CD14-positive monocyte (primary cell): ENCODE measurements around the gene CRMP1. TPM values are rescaled to one million over a fixed set of nuclear protein-coding genes. Genes with fewer than 3 reads are reported as not detected.

ENCODE experiments used
- DNase-seq, 3 donors: peaks; one replicate each; pipeline ENCODE4 v3.0.0-alpha.2; 2011 to 2022
- H2AFZ ChIP-seq: 2 replicates; pipeline ENCODE4 v1.6.0; 2012; ENCODE audit warnings: mild to moderate bottlenecking, low read depth, low read length, inconsistent platforms; ENCODE audit not compliant: insufficient read depth, poor library complexity, severe bottlenecking
- H3K27ac ChIP-seq, 2 donors: 1 replicate in 1 of 2; 2 replicates in 1 of 2; pipeline ENCODE4 v1.5.1; 2012 to 2013; ENCODE audit warnings: low read length in 2 of 2, control low read depth in 1 of 2, inconsistent platforms in 1 of 2, low read depth in 1 of 2, mild to moderate bottlenecking in 1 of 2
- H3K27me3 ChIP-seq, 2 donors: one replicate each; pipeline versions ENCODE4 v1.6.0 to v1.6.1; 2011 to 2013; ENCODE audit warnings: low read length in 2 of 2; ENCODE audit not compliant: control insufficient read depth in 2 of 2, insufficient read depth in 2 of 2
- H3K36me3 ChIP-seq, 2 donors: replicated peaks in 1 of 2; 1 replicate in 1 of 2; 2 replicates in 1 of 2; pipeline versions ENCODE4 v1.5.1 to v1.6.1; 2012 to 2013; ENCODE audit warnings: low read length in 2 of 2, control low read depth in 1 of 2, inconsistent platforms in 1 of 2, mild to moderate bottlenecking in 1 of 2; ENCODE audit not compliant: insufficient read depth in 2 of 2, control insufficient read depth in 1 of 2
- H3K4me1 ChIP-seq, 2 donors: 1 replicate in 1 of 2; 2 replicates in 1 of 2; pipeline versions ENCODE4 v1.5.1 to v1.6.1; 2012 to 2013; ENCODE audit warnings: low read length in 2 of 2, control low read depth in 1 of 2, inconsistent platforms in 1 of 2, mild to moderate bottlenecking in 1 of 2, moderate library complexity in 1 of 2; ENCODE audit not compliant: insufficient read depth in 2 of 2, control insufficient read depth in 1 of 2
- H3K4me2 ChIP-seq: replicated peaks from 2 replicates; pipeline ENCODE3; 2012; ENCODE audit warnings: low read length, moderate library complexity, mild to moderate bottlenecking; ENCODE audit not compliant: poor library complexity, severe bottlenecking; ENCODE audit errors: extremely low read depth
- H3K4me3 ChIP-seq, 3 experiments: fragments of 200-600 bp in 1 of 3; sonication (generic) in 1 of 3; replicated peaks in 1 of 3; 1 replicate in 2 of 3; 2 replicates in 1 of 3; pipeline ENCODE4 v1.5.1; 2011 to 2013; ENCODE audit warnings: low read length in 3 of 3, mild to moderate bottlenecking in 3 of 3, control low read depth in 2 of 3, low read depth in 2 of 3, inconsistent platforms in 1 of 3, moderate library complexity in 1 of 3
- H3K79me2 ChIP-seq: 2 replicates; pipeline ENCODE4 v1.6.0; 2012; ENCODE audit warnings: mild to moderate bottlenecking, control low read depth, inconsistent platforms, low read length, moderate library complexity; ENCODE audit not compliant: insufficient read depth
- H3K9ac ChIP-seq: 2 replicates; pipeline ENCODE4 v1.6.0; 2017; ENCODE audit warnings: low read length, mild to moderate bottlenecking; ENCODE audit not compliant: insufficient read depth, poor library complexity, severe bottlenecking
- H3K9me3 ChIP-seq, 2 donors: replicated peaks in 1 of 2; 1 replicate in 1 of 2; 2 replicates in 1 of 2; pipeline versions ENCODE4 v1.5.1 to v1.6.1; 2012 to 2013; ENCODE audit warnings: low read length in 2 of 2, control low read depth in 1 of 2; ENCODE audit not compliant: control insufficient read depth in 1 of 2, insufficient read depth in 1 of 2
- H4K20me1 ChIP-seq: 2 replicates; pipeline ENCODE4 v1.6.0; 2012; ENCODE audit warnings: mild to moderate bottlenecking, low read length, control low read depth, moderate library complexity; ENCODE audit not compliant: insufficient read depth
- H3K27ac Mint-ChIP-seq, 7 donors: one replicate each; pipeline ENCODE4 v1.8.0; 2020; ENCODE audit warnings: mild to moderate bottlenecking in 7 of 7, mixed read lengths in 7 of 7, moderate library complexity in 6 of 7, inconsistent platforms in 2 of 7
- H3K27me3 Mint-ChIP-seq, 3 donors: one replicate each; pipeline ENCODE4 v1.8.0; 2021 to 2022; ENCODE audit warnings: low read depth in 3 of 3, mild to moderate bottlenecking in 3 of 3, mixed read lengths in 3 of 3, moderate library complexity in 3 of 3, inconsistent platforms in 1 of 3
- H3K36me3 Mint-ChIP-seq, 2 donors: one replicate each; pipeline ENCODE4 v1.8.0; 2020; ENCODE audit warnings: mixed read lengths in 2 of 2, inconsistent platforms in 1 of 2, mild to moderate bottlenecking in 1 of 2
- H3K4me1 Mint-ChIP-seq: one replicate; pipeline ENCODE4 v1.8.0; 2020; ENCODE audit warnings: mild to moderate bottlenecking, mixed read lengths
- H3K4me3 Mint-ChIP-seq, 2 donors: one replicate each; pipeline ENCODE4 v1.8.0; 2020; ENCODE audit warnings: mild to moderate bottlenecking in 2 of 2, mixed read lengths in 2 of 2, moderate library complexity in 1 of 2
- H3K9me3 Mint-ChIP-seq, 7 donors: one replicate each; pipeline ENCODE4 v1.8.0; 2020 to 2022; ENCODE audit warnings: mixed read lengths in 7 of 7, mild to moderate bottlenecking in 6 of 7, moderate library complexity in 6 of 7, inconsistent platforms in 2 of 7
- WGBS: methylation state at CpG from one replicate; pipeline ENCODE4 v1.1.5; 2013; ENCODE audit warnings: missing lambda C conversion rate; ENCODE audit not compliant: insufficient coverage; 5-methylcytosine and 5-hydroxymethylcytosine counted together
- intact Hi-C, 2 donors: fragments of 100-400 bp; cut with micrococcal nuclease; formaldehyde crosslinking; loops; one replicate each; pipeline versions ENCODE4 v1.15.0 to v1.15.1; 2023
- polyA plus RNA-seq, 3 donors: library from polyadenylated mRNA; depleted of rRNA in 1 of 3; unstranded in 2 of 3; stranded (reverse) in 1 of 3; fragments of 300-500 nt in 2 of 3; fragments of >200 nt in 1 of 3; fragmentation: Illumina TruSeq in 2 of 3; gene quantifications; 1 replicate in 2 of 3; 2 replicates in 1 of 3; pipeline ENCODE4 v1.2.3, GENCODE V29; 2012 to 2021
- TF ChIP-seq, protein P1 (sequence below): fragments of 200-600 bp; IDR thresholded peaks from one replicate; pipeline ENCODE4 v1.8.0; 2022; ENCODE audit warnings: antibody characterized with exemption, mild to moderate bottlenecking

CRMP1 gene
- polyA plus RNA-seq, 3 donors = not detected

DNA sequence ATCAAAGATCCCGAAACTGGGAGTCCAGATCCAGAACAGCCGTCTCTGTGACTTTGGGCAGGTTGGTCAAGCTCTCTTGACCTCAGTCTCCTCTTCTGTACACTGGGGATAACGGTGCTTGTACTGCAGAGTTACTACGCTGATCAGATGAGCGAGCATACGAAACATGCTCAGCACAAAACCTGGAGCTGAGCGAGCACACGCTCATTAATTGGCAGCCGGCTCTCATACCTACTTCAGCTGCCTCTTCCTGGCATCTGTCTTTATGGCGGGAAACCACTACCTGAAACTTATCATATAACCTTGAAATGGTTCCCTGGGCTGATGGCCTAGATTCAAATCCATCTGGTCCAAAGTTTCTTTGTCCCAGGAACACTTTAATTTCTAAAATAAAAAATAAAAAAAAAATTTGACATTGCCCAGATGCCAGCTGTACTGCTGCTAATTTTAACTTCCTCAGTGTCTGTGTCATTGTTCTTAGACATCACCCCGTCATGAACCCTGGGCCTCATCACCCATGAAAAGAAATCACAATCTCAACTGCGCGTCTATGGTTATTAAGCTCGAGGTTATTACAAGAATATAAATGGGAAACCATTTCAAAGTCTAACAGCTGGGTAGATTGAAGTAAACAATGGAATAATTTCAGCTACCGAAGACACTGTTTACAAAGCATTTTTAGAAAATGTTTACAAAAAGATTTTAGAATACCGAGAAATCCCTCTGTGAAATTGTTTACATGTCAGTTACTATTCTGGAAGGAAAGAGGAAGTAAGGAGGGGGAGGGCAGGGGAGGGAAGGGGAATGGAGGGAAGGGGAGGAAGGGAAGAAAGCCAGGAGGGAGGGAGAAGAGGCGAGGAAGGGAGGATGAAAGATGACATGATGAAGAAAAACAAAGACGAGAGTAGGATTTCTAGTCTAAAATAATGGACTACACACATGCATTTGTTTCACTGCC is 49.0 kb downstream of the CRMP1 start:
- Mint-ChIP-seq H3K27ac (peak overlapping the region in 1 of 7 donors; percentile 22), H3K4me1 (peaks cover 2% of the 10 kb centered on the region), H3K36me3 (no peaks in the 10 kb centered on the region), H3K27me3 (peaks cover 5 to 6% (median 6%) of the 10 kb centered on the region in 3 donors), H3K4me3 (no peak overlapping the region), H3K9me3 (peaks cover 0 to 3% (median 0%) of the 10 kb centered on the region in 7 donors)
- Histone ChIP-seq H3K9ac (no peak overlapping the region), H2AFZ (no peak overlapping the region), H3K4me1 (no peaks in the 10 kb centered on the region), H3K9me3 (no peaks in the 10 kb centered on the region), H3K79me2 (no peaks in the 10 kb centered on the region), H3K4me3 (no peak overlapping the region), H3K27ac (no peak overlapping the region), H3K27me3 (no peaks in the 10 kb centered on the region), H3K36me3 (no peaks in the 10 kb centered on the region), H3K4me2 (no peak overlapping the region), H4K20me1 (no peaks in the 10 kb centered on the region)
- intact Hi-C loops = no loop called here
- no peak for DNase-seq
- 95% methylated on average over 8 of the region's 18 CpGs for WGBS
- TF ChIP-seq, protein P1, sequence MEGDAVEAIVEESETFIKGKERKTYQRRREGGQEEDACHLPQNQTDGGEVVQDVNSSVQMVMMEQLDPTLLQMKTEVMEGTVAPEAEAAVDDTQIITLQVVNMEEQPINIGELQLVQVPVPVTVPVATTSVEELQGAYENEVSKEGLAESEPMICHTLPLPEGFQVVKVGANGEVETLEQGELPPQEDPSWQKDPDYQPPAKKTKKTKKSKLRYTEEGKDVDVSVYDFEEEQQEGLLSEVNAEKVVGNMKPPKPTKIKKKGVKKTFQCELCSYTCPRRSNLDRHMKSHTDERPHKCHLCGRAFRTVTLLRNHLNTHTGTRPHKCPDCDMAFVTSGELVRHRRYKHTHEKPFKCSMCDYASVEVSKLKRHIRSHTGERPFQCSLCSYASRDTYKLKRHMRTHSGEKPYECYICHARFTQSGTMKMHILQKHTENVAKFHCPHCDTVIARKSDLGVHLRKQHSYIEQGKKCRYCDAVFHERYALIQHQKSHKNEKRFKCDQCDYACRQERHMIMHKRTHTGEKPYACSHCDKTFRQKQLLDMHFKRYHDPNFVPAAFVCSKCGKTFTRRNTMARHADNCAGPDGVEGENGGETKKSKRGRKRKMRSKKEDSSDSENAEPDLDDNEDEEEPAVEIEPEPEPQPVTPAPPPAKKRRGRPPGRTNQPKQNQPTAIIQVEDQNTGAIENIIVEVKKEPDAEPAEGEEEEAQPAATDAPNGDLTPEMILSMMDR = no peak

DNA sequence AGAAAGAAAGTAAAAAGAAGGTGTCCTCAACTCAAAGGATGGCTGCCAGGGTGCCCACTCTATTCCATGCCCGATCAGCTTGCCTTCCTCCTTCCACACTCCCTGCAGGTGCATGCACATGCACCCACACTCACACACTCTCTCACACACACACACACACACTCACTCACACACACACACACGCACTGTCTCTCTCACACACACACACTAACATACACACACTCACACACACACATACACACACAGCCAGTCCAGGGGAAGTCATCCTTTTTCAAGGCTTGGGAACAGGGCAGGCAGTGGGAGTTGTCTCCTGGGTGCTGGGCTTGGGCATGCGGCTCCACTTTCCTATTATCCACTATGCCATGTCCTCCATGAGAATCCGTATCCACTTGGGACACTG is 50.4 kb downstream of the CRMP1 start:
- Mint-ChIP-seq H3K9me3 (peaks cover 0 to 3% (median 0%) of the 10 kb centered on the region in 7 donors), H3K4me1 (peaks cover 2% of the 10 kb centered on the region), H3K27ac (no peak overlapping the region)

More for the DNA sequence above, 50.4 kb downstream of the CRMP1 start:
- Histone ChIP-seq H3K79me2 (no peaks in the 10 kb centered on the region), H3K36me3 (no peaks in the 10 kb centered on the region), H3K4me2 (no peak overlapping the region), H3K27me3 (no peaks in the 10 kb centered on the region), H3K9me3 (no peaks in the 10 kb centered on the region), H3K4me3 (no peak overlapping the region), H3K9ac (no peak overlapping the region), H2AFZ (no peak overlapping the region), H4K20me1 (no peaks in the 10 kb centered on the region), H3K4me1 (no peaks in the 10 kb centered on the region), H3K27ac (no peak overlapping the region)
- H3K27me3 Mint-ChIP-seq = peaks cover 6 to 7% (median 7%) of the 10 kb centered on the region in 3 donors
- intact Hi-C loops = no loop called here
- WGBS = 83% methylated on average over 2 of the region's 4 CpGs
- no peak overlapping the region for H3K4me3 Mint-ChIP-seq
- no peak for DNase-seq
- H3K36me3 Mint-ChIP-seq = no peaks in the 10 kb centered on the region
- TF ChIP-seq, protein P1 = no peak
